HepG2 (cell line): ENCODE results near the gene PPM1G. TPM values are rescaled to one million over a fixed set of nuclear protein-coding genes. Genes with fewer than 3 reads are reported as not detected.

Experiments
- ARID3A ChIP-seq: IDR thresholded peaks from 2 replicates; pipeline ENCODE4 v1.6.1; 2012; ENCODE audit warnings: low read depth, low read length, improper control_type of control experiment
- CSRNP2 ChIP-seq: sonication (generic); formaldehyde crosslinking; conservative IDR thresholded peaks from 2 replicates; pipeline ENCODE4 v1.8.0; 2022; ENCODE audit warnings: low read depth, missing genetic modification reagents
- TBL1XR1 ChIP-seq: fragments of 150-350 bp; IDR thresholded peaks from 2 replicates; pipeline ENCODE4 v1.6.1; 2014; ENCODE audit warnings: borderline replicate concordance, low read length; ENCODE audit not compliant: partially characterized antibody
- ZBTB7A ChIP-seq: sonication (generic); formaldehyde crosslinking; IDR thresholded peaks from 2 replicates; pipeline ENCODE4 v1.8.0; 2022; ENCODE audit warnings: mild to moderate bottlenecking, missing genetic modification reagents
- ZFAT ChIP-seq: sonication (generic); formaldehyde crosslinking; conservative IDR thresholded peaks from 2 replicates; pipeline ENCODE4 v1.8.1; 2023; ENCODE audit warnings: missing genetic modification reagents, inconsistent platforms
- ZNF17 ChIP-seq: sonication (generic); formaldehyde crosslinking; IDR thresholded peaks from 2 replicates; pipeline ENCODE4 v1.5.0; 2020; ENCODE audit warnings: mild to moderate bottlenecking, missing genetic modification reagents
- ZNF253 ChIP-seq: sonication (generic); formaldehyde crosslinking; IDR thresholded peaks from 2 replicates; pipeline ENCODE4 v1.8.0; 2022; ENCODE audit warnings: mild to moderate bottlenecking, missing genetic modification reagents, borderline replicate concordance
- ZNF274 ChIP-seq: sonication (generic); formaldehyde crosslinking; IDR thresholded peaks from 2 replicates; pipeline ENCODE4 v1.5.1; 2020; ENCODE audit warnings: mild to moderate bottlenecking, missing genetic modification reagents
- ZNF3 ChIP-seq: IDR thresholded peaks from 2 replicates; pipeline ENCODE4 v1.7.0; 2017; ENCODE audit warnings: inconsistent platforms
- ZNF432 ChIP-seq: sonication (generic); formaldehyde crosslinking; IDR thresholded peaks from 2 replicates; pipeline ENCODE4 v1.5.0; 2020; ENCODE audit warnings: missing genetic modification reagents, mild to moderate bottlenecking, borderline replicate concordance
- ZNF530 ChIP-seq: sonication (generic); formaldehyde crosslinking; IDR thresholded peaks from 2 replicates; pipeline ENCODE4 v1.5.0; 2020; ENCODE audit warnings: low read depth, mild to moderate bottlenecking, missing genetic modification reagents
- ZNF780A ChIP-seq: sonication (generic); formaldehyde crosslinking; IDR thresholded peaks from 2 replicates; pipeline ENCODE4 v1.8.0; 2022; ENCODE audit warnings: mild to moderate bottlenecking, missing genetic modification reagents, moderate library complexity
- polyA plus RNA-seq, 8 experiments: library from polyadenylated mRNA; depleted of rRNA in 3 of 8; stranded (reverse) in 7 of 8; unstranded in 1 of 8; fragments of >200 nt; fragmentation: Illumina TruSeq in 4 of 8; extraction: Trizol in 4 of 8; gene quantifications; 2 replicates each; pipeline versions ENCODE4 v1.2.1 to v1.2.3, GENCODE V29; 2011 to 2016; ENCODE audit warnings: low read depth in 4 of 8, missing spikeins in 1 of 8, mixed read lengths in 1 of 8; ENCODE audit not compliant: insufficient read depth in 1 of 8
- total RNA-seq, 5 experiments: library from RNA; depleted of rRNA; stranded (reverse); fragments of >200 nt; fragmentation: Illumina TruSeq; extraction: Trizol; gene quantifications; 2 replicates each; pipeline ENCODE4 v1.2.3, GENCODE V29; 2016; ENCODE audit warnings: low read depth in 1 of 5
- TF ChIP-seq, protein P1 (sequence below): sonication (generic); formaldehyde crosslinking; IDR thresholded peaks from 2 replicates; pipeline ENCODE4 v1.4.0; 2020; ENCODE audit warnings: missing genetic modification reagents
- TF ChIP-seq, protein P2 (sequence below): fragments of 450-650 bp; IDR thresholded peaks from 2 replicates; pipeline ENCODE4 v1.6.1; 2016
- TF ChIP-seq, protein P3 (sequence below): sonication (generic); formaldehyde crosslinking; IDR thresholded peaks from 2 replicates; pipeline ENCODE4 v1.4.0; 2020; ENCODE audit warnings: missing genetic modification reagents, mild to moderate bottlenecking, borderline replicate concordance

PPM1G gene
- total and polyA plus RNA-seq, 2 of the 13 experiments (the other 11 are each of a cell fraction or from before 2014, with no cell fraction given): 58.2 to 213 TPM

GRCh38 chr2:27428213-27428977, 19.0 kb upstream of the PPM1G start, which contains the start of gene NRBP1 (continued):
- no peak for TF ChIP-seq ZNF432 (CRISPR knock-in tag)
- TF ChIP-seq ZNF530 (CRISPR knock-in tag): no peak
- TF ChIP-seq CSRNP2: no peak
- TF ChIP-seq ARID3A: no peak
- TF ChIP-seq ZNF3 (CRISPR knock-in tag): no peak; the same call in 1 of the 2 replicates
- TF ChIP-seq TBL1XR1: peak; percentile 57
- 0 out of 2 replicates have a peak, but pooled peaks have one; percentile 20 for TF ChIP-seq ZNF253
- TF ChIP-seq ZBTB7A (CRISPR knock-in tag): no peak
- TF ChIP-seq, protein P1, sequence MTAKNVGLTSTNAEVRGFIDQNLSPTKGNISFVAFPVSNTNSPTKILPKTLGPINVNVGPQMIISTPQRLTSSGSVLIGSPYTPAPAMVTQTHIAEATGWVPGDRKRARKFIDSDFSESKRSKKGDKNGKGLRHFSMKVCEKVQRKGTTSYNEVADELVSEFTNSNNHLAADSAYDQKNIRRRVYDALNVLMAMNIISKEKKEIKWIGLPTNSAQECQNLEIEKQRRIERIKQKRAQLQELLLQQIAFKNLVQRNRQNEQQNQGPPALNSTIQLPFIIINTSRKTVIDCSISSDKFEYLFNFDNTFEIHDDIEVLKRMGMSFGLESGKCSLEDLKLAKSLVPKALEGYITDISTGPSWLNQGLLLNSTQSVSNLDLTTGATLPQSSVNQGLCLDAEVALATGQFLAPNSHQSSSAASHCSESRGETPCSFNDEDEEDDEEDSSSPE (CRISPR knock-in tag): peak; percentile 62
- TF ChIP-seq ZNF17 (CRISPR knock-in tag): no peak; the same call in 1 of the 2 replicates
- TF ChIP-seq, protein P2, sequence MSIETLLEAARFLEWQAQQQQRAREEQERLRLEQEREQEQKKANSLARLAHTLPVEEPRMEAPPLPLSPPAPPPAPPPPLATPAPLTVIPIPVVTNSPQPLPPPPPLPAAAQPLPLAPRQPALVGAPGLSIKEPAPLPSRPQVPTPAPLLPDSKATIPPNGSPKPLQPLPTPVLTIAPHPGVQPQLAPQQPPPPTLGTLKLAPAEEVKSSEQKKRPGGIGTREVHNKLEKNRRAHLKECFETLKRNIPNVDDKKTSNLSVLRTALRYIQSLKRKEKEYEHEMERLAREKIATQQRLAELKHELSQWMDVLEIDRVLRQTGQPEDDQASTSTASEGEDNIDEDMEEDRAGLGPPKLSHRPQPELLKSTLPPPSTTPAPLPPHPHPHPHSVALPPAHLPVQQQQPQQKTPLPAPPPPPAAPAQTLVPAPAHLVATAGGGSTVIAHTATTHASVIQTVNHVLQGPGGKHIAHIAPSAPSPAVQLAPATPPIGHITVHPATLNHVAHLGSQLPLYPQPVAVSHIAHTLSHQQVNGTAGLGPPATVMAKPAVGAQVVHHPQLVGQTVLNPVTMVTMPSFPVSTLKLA: no peak
- TF ChIP-seq ZNF274: peak; percentile 97
- TF ChIP-seq ZFAT: no peak
- TF ChIP-seq ZNF780A (CRISPR knock-in tag): no peak
- TF ChIP-seq, protein P3, sequence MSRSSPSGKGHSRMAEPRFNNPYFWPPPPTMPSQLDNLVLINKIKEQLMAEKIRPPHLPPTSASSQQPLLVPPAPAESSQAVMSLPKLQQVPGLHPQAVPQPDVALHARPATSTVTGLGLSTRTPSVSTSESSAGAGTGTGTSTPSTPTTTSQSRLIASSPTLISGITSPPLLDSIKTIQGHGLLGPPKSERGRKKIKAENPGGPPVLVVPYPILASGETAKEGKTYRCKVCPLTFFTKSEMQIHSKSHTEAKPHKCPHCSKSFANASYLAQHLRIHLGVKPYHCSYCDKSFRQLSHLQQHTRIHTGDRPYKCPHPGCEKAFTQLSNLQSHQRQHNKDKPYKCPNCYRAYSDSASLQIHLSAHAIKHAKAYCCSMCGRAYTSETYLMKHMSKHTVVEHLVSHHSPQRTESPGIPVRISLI (CRISPR knock-in tag): no peak; the same call in none of the 2 replicates
